Suprapubic skin (tissue), 4 donors: ENCODE results near the gene JMJD1C.

Experiments
- EP300 ChIP-seq: sonication (generic); formaldehyde crosslinking; IDR thresholded peaks from one replicate; pipeline ENCODE4 v1.6.1; 2017; ENCODE audit warnings: antibody characterized with exemption
- POLR2A ChIP-seq, 2 donors: fragments of 450-650 bp; IDR thresholded peaks; one replicate each; pipeline ENCODE4 v1.6.1; 2017; ENCODE audit warnings: antibody characterized with exemption in 2 of 2, mild to moderate bottlenecking in 2 of 2, moderate library complexity in 2 of 2
- POLR2AphosphoS5 ChIP-seq, 3 donors: sonication (generic); formaldehyde crosslinking; IDR thresholded peaks; one replicate each; pipeline ENCODE4 v1.6.1; 2017; ENCODE audit warnings: antibody characterized with exemption in 3 of 3
- TF ChIP-seq, protein P1 (sequence below), 2 donors: fragments of 200-600 bp in 1 of 2; fragments of 450-650 bp in 1 of 2; sonication (generic) in 1 of 2; IDR thresholded peaks; one replicate each; pipeline ENCODE4 v1.5.1; 2016 to 2019; ENCODE audit warnings: antibody characterized with exemption in 2 of 2, mild to moderate bottlenecking in 1 of 2, moderate library complexity in 1 of 2

GRCh38 chr10:63265222-63265617 lies 200.6 kb downstream of the JMJD1C start:
- TF ChIP-seq POLR2AphosphoS5 (IDR thresholded peaks at IDR 0.05) (no peak), EP300 (no peak), POLR2A (IDR thresholded peaks at IDR 0.05) (peak in 1 of 2 donors; percentile 17)
- TF ChIP-seq, protein P1, sequence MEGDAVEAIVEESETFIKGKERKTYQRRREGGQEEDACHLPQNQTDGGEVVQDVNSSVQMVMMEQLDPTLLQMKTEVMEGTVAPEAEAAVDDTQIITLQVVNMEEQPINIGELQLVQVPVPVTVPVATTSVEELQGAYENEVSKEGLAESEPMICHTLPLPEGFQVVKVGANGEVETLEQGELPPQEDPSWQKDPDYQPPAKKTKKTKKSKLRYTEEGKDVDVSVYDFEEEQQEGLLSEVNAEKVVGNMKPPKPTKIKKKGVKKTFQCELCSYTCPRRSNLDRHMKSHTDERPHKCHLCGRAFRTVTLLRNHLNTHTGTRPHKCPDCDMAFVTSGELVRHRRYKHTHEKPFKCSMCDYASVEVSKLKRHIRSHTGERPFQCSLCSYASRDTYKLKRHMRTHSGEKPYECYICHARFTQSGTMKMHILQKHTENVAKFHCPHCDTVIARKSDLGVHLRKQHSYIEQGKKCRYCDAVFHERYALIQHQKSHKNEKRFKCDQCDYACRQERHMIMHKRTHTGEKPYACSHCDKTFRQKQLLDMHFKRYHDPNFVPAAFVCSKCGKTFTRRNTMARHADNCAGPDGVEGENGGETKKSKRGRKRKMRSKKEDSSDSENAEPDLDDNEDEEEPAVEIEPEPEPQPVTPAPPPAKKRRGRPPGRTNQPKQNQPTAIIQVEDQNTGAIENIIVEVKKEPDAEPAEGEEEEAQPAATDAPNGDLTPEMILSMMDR (IDR thresholded peaks at IDR 0.05) = no peak
